HK-2 (cell line): ENCODE data around the gene CDIP1.

ENCODE experiments used
- DNase-seq: peaks from one replicate; pipeline ENCODE4 v3.0.0-alpha.2; 2018; ENCODE audit not compliant: unreplicated experiment

Gene CDIP1

DNA sequence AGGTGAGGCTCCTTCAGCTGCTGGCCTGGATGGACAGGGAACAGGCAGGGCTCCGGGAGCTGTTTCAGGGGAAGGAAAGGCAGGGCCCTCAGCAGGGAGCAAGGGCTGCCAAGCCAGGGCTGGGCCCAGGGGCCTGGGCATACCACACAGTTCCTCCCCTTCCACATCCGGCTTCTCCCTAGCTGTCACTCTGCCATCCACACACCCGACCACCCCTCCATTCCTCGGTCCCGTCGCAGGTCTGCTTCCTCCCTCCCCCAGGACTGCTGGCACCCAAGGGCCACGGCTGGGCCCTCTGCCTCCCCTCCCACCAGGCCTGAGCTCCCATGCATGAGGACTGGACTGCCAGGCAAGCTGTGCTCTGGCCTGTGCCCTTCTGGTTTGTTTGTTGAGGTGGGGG lies 24.0 kb downstream of the CDIP1 start:
- no peak for DNase-seq

DNA sequence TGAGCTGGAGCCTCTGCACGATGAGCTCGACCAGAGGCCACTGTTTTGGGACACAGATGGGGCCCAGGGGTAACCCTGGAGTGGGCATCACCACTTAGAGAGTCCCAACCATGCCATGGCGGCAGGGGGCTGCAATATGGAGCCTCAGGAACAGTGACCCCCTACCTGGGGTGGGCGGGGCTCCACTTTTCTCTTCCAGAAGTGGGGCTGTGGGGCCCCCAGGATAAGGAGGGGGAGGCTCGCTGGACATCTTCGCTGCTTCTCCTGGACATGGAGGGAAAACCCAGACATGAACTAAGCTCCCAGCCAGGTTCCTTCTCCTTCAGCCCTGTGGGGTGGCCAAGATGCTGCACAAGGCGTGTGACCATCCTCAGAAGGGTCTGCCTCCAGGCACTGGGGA lies 24.7 kb downstream of the CDIP1 start:
- no peak for DNase-seq

DNA sequence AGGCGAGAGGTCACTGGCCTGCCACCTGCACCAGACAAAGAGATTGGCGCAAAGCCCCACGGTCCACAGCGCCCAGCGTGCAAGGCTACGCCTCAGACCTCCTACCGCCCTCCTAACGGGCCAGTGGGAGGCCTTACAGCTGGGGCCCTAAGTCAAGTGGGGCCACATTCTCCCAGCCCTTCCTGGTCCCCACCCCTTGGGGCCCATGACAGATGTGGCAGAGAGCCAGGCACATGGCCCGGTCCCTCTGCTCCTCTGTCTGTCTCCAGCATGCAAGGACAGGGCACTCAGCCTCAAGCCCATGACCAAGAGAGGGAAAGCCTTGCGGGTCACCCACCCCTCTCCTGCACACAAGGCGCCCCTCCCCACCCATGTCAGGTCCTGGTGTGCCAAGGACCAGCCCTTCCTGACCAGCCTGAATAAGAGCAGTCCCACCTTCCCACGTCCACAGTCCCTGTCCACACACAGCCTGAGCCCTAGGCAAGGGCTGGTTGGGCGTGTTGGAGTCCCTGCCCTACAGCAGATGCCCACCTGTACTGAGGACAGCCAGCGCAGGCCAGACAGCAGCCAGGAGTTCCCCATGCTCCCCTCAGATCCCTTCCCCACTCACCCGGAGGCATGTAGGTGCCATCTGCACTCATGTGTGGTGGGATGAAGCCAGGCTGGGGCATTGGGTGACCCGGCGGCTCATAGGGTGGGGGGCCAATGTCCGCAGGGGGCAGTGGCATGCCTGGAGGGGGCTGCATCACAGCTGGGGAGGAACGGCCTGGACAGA lies 25.3 kb downstream of the CDIP1 start:
- no peak for DNase-seq

DNA sequence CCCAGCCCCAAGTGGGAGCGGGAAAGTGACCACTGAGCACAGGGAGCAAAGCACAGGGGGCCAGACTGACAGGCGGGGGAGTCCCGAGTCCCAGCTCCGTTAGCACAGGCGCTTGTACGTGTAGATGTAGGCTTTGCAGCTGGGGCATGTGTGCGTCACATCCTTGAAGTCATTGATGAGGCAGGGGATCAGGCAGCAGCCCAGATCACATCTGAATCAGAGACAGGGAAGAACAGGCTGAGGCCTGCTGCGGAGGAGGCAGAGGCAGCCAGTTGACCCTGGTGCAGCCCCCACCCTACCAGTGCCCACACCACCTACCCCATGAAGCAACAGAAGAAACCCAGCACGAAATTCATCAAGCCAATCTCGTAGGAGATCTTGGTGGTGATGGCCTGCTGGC lies 26.1 kb downstream of the CDIP1 start:
- no peak for DNase-seq

DNA sequence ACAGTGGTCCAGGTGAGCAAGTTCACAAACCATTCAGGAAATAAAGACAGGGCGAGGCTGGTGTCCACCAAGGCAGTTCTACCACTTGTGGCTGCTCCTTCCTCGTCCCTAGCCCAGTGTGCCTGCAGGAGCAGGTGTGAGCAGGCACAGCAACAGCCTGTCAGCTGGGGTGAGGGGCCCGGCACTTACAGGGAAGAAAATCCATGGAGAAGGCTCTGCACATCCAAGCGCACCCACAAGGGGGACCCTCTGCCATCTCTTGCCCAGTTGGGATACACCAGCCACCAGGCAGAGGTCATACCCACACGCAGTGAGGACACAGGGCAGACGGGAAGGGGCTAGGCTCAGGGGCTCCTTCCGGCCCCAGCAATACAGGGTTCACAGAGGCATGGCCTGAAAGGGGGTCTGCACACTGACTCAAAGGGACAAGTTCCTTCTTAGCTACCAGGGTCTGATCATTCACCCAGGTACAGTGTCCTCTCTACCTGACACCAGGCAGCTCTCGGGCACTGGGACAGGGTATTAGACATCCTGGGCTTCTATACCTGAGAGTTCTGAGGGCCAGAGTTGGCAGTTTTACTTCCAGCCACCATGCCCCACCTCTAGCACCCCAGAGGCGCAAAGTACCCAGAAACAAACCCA lies 27.0 kb downstream of the CDIP1 start:
- no peak for DNase-seq

DNA sequence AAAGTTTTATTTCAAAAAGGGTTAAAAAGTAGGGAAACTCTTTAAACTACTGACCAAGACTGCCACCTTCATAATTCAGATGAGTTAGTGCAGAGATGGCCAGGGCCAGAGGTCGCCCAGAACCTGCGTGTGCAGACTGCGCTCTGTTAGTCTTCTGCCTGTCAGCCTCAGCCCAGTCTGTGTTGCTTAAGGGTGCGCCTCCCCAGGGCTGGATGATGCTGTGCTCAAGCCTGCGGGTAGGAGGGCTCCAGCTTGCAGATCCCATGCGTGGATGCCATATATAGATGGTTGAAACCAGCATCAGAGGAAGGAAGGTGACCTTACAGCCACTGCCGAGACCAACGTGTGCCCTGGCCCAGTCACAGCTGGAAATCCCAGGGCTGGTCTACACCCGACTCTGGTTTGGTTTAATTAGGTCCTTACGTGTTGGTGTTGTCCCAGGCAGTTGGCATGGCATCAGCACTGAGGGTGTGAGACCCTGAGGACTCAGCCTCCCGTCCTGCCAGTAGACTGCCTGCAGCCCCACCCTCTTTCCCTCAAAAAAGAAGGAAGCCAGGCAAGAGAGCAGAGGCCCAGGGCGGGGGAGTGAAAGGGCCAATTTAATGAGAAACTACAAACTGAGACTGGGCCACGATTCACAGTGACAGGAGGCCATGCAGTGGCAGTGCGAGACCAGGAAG lies 27.7 kb downstream of the CDIP1 start:
- no peak for DNase-seq

DNA sequence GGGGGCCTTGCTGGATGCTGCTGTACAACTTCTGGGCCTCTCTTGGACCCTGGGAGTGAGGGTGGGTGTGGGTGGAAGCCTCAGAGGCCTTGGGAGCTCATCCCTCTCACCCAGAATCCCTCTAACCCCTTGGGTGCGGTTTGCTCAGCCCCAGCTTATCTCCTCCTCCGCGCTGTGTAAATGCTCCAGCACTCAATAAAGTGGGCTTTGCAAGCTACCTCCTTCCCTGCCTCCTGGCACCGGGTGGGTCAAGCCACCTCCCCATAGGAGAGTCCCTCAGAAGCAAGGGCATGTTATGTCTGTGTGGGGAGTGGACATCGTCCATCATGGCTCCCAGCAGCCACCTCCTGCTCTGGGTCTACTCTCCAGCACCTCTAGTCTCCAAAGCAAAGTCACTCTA lies 28.4 kb downstream of the CDIP1 start:
- DNase-seq: no peak

DNA sequence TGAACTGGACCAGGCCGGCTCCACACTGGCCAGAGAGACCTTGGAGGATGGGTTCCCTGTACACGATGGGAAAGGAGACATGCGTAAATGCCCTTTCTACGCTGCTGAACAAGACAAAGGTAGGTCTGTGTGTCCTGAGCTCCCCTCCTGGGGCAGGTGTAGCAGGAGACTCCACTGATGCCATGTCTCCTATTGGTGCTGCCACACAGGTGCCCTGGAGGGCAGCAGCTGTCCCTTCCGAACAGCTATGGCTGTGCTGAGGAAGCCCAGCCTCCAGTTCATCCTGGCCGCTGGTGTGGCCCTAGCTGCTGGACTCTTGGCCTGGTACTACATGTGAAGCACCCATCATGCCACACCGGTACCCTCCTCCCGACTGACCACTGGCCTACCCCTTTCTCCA lies 29.2 kb downstream of the CDIP1 start:
- DNase-seq: no peak

DNA sequence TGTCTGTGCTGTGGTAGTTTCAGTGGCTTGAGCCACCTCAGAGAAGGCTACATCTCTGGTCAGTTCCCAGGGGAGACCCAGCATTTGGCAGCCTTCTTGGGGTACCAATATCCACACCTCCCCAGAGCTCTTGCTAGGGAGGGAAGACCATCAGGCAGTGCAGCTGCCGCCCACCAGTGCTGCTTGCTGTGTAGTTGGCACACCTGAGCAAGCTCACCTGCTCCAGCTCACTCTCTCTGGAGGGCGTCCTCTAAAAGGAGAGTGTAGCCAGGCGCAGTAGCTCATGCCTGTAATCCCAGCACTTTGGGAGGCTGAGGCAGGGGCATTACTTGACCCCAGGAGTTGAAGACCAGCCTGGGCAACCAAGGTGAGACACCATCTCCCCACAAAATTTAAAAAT lies 29.8 kb downstream of the CDIP1 start:
- DNase-seq: no peak

DNA sequence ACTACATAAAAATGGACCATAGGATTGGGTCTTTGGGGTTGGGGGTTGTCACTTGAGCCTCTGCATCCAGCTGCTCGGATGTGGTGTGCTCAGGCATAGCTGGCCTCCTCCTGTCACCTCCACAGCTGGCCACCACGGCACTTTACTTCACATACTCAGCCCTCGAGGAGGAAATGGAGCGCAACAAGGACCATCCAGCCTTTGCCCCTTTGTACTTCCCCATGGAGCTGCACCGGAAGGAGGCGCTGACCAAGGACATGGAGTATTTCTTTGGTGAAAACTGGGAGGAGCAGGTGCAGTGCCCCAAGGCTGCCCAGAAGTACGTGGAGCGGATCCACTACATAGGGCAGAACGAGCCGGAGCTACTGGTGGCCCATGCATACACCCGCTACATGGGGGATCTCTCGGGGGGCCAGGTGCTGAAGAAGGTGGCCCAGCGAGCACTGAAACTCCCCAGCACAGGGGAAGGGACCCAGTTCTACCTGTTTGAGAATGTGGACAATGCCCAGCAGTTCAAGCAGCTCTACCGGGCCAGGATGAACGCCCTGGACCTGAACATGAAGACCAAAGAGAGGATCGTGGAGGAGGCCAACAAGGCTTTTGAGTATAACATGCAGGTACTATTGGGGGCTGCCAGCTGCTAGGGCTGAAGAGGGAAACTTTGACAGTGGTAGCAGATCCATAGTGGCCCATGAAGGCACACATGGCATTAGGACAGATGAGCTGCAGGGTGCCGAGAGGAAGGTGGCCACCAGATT lies 30.8 kb downstream of the CDIP1 start:
- no peak for DNase-seq

DNA sequence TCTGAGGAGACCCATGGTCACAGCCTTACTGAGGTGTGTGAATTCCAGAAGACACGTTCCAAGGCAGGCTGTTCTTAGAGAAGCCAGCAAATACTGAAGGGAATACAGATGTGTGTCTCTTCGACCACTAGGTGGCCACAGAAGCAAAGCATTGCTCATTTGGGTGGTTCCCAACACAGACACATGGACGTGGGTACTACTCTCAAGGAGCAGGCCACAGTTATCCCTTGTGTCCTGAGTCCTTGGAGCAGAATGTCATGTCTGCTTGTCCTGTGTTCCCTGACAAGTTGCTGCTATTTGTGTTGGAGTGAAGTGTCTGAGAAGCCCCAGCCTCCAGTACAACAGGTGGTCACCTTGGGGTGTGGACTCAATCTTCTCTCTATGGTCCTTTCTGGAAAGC lies 32.1 kb downstream of the CDIP1 start:
- DNase-seq: no peak

DNA sequence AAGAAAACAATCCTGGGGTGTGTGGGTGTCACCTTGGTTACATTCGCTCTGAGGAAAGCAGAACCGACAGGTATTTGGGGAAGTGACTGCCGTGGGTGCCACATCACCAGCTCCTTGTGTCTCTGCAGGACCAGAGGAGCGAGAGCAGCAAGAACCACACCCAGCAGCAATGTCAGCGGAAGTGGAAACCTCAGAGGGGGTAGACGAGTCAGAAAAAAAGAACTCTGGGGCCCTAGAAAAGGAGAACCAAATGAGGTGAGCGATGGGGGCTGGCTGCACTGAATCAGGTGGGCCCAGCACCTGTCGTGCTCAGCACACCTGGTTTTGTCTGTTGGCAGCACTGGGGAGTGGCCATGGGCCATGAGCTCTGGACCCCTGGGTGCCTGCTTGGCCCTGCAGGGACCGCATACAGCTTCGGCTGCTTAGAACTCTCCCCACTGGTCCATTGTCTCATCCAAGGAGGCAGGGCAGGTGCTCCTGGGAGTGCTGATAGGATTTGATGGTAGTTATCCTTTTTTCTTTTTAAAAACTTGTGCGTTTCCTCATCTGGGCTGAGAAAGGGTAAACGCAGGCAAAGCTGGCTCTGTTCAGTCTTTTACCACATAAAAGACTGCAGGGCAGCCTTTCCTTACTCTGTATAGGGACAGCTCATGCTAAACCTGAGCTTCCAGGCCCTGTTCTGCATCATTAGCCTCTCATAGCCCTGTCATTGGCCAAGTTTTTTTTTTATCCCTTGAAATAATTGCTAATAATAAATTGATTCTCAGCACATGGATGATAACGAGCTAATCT lies 33.0 kb downstream of the CDIP1 start:
- no peak for DNase-seq

DNA sequence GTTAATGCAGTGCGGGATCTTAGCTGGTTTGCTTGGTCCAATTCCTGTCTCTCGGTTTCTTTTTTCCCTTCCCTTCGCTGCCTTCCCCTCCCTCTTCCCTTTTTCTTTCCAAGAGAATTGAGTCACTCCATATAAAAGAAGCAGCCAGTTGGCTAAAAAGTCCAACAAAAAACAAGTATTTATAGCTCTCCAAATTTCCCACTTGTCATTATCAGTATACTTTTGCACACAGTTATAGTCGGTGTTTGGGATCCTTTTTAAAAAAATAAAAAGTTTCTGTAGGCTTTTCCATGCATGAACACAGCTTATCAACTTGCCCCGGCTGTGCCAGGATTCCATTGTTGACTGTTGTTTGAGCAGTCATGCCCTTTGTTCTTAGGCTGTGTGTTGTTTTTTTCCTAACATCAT lies 37.5 kb downstream of the CDIP1 start:
- DNase-seq: no peak

DNA sequence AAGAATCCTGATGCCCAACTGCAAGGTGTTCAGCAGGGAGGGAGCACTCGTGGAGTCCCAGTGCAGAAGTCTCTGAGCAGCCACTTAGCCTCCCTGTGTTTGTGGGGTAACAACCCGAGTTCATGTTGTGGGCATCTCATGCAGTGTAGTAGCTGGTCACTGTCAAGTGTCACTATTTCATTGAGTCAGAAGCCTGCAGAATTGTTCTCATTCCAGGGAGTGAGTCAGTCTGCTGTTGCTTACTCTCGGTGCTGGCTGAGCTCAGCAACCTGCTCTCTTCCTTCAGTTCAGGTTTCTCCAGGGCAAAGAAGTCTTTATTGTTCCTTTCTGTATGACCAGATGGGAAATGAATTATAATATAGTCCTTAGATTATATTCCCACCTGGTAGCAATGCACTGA lies 38.3 kb downstream of the CDIP1 start:
- no peak for DNase-seq

DNA sequence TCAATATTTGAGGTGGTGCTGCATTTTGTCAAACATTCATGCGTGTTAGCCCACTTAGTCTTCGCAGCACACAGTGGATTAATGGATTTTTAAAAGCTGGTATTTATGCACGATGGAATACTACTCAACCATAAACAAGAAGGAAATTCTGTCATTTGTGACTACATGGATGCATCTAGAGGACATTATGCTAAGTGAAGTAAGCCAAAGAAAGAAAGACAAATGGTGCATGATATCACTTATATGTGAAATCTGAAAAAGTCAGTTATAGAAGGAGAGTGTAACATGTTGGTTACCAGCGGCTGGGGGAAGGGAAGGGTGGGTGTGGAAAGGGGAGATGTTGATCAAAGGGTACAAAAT lies 39.4 kb downstream of the CDIP1 start:
- DNase-seq: no peak

DNA sequence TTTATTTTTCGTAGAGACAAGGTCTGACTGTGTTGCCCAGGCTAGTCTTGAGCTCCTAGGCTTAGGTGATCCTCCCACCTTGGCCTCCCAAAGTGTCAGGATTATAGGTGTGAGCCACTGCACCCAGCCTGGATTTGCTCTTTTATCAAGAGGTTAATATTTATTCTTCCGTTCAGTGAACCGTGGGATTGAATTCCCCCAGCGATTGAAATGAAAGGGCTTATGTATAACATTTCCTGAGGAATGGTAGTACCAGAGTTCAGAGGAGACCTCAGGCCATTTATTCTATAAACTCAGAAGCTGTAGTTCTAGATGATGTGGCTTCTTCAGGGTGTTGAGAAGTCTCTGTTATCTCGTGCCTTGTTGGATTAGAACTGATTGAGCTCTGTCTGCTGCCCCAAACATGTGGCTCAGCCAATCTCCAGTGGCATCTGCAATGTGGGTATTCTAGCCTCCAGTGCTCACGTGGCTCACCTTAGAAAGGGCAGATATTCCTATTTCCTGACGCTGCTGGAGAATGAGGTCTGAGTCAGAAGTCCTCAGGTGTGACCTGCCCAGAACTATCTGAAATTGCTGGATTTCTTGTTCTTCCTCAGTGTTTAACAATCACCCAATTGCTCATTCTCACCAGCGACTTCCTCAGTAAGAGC lies 39.9 kb downstream of the CDIP1 start:
- DNase-seq: no peak

DNA sequence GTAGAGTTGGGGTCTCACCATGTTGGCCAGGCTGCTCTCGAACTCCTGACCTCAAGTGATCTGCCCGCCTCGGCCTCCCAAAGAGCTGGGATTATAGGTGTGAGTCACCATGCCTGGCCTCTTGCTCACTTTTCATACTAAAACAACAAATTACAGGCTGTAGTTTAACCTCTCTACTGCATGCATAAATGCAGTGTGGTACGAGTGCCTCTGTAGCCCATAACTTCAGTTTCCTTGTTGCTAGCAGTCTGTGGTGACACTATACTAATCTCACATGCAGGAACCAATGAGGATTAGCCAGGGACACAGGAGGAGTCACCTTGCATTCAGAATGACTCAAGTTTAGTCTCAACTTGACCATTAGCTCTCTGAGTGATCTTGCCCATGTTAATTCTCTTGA lies 42.3 kb downstream of the CDIP1 start:
- no peak for DNase-seq

DNA sequence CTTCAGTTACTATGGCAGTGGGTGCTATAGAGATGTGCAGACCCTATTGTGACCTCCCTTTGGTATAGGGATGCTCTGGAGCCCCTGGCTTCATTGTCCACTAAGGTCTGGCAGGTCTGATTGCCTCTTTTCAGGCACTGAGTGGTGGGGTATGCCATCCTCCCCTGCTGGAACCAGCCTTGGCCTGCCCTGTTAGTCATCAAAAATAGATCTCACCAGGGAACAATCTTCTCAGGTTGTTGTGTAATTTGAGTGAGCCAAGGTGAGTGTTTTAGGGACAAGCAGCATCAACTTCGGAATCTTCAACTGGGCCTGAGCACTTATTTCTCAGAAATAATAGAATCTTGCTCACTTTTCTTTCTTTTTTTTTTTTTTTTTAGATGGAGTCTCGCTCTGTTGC lies 42.8 kb downstream of the CDIP1 start:
- DNase-seq: no peak

DNA sequence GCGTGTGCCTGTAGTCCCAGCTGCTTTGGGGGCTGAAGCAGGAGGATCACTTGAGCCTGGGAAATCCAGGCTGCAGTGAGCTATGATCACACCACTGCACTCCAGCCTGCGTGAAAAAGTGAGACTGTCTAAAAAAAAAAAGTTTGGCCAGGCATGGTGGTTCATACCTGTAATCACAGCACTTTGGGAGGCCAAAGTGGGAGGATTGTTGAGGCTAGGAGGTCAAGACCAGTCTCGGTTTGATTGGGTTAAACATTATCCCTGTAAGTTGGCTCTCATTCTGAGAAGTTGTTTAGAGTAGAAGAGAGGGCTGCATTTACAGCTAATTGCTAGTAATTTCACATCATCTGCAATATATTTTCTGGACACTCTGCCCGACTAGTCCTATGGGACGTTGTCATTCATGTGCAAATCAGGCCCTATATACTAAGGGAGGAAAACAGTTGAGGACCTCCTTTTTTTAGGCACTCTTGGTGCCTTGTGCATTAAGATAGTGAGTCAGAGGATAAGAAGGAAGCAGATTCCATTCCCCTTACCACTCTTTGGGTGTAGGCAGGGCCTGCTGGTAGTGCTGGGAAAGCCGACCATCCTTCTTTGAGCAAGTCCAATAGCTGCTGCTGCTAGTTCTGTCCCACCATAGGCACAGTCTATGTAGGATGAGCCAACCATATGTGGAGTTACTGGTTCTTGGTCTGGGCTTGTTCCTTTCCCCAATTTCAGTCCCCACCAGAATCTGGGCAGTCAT lies 43.7 kb downstream of the CDIP1 start:
- DNase-seq: no peak

DNA sequence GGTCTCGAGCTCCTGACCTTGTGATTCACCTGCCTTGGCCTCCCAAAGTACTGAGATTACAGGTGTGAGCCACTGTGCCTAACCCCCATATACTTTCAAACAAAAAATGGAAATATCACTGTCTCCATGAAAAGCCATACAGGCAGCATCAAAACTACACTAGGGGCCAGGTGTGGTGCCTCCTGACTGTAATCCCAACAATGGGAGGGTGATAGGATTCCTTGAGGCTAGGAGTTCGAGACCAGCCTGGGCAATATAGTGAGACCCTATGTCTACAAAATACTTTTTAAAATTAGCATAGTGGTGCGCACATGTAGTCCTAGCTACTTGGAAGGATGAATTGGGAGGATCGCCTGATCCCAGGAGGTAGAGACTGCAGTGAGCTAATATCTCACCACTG lies 46.7 kb downstream of the CDIP1 start:
- no peak for DNase-seq

DNA sequence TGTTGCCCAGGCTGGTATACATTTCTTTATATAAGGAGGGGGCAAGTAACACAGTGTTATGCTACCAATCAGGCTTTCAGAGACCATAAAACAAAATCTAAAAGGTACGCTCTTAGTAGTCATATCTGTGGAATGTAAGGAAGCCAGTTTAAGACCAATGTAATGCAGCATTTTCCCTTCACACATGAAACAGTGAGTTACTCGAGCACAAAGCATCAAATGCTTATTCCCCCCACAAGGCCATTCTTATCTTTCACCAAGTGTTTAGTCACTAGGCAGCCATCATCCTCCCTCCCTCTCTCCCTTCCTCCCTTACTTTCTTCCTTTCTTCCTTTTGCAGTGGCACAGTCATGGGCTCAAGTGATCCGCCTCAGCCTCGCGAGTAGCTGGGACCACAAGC lies 49.5 kb downstream of the CDIP1 start:
- DNase-seq: no peak
